ENCODE data around the gene STX11.

DNA sequence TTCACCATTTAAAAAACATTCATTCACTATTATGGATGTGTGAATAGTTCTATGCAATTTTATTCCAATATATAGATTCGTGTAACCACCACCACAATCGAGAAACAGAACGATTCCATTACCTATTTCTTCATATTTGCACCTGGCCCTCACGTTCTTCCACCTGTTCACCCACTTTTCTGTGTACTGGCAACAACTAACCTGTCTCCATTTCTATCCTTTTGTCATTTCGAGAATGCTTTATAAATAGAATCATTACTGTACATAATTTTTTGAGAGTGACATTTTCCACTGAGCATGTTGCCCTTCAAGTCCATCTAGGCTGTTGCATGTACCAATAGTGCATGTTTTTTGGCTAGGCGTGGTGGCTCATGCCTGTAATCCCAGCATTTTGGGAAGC is 23.2 kb upstream of the STX11 start:
- TF ChIP-seq, protein P1, sequence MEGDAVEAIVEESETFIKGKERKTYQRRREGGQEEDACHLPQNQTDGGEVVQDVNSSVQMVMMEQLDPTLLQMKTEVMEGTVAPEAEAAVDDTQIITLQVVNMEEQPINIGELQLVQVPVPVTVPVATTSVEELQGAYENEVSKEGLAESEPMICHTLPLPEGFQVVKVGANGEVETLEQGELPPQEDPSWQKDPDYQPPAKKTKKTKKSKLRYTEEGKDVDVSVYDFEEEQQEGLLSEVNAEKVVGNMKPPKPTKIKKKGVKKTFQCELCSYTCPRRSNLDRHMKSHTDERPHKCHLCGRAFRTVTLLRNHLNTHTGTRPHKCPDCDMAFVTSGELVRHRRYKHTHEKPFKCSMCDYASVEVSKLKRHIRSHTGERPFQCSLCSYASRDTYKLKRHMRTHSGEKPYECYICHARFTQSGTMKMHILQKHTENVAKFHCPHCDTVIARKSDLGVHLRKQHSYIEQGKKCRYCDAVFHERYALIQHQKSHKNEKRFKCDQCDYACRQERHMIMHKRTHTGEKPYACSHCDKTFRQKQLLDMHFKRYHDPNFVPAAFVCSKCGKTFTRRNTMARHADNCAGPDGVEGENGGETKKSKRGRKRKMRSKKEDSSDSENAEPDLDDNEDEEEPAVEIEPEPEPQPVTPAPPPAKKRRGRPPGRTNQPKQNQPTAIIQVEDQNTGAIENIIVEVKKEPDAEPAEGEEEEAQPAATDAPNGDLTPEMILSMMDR (CRISPR knock-in tag; IDR thresholded peaks at IDR 0.05) = no peak
- TF ChIP-seq NCOA1 (CRISPR knock-in tag; IDR thresholded peaks at IDR 0.05) = no peak
- TF ChIP-seq EP300 (IDR thresholded peaks at IDR 0.05; ENCODE audit: low read depth in 2 of 2, low read length in 2 of 2) = no peak
- TF ChIP-seq EP300 (CRISPR knock-in tag; IDR thresholded peaks at IDR 0.05; ENCODE audit: borderline replicate concordance) = no peak
- no peak for TF ChIP-seq ZNF124 (CRISPR knock-in tag; IDR thresholded peaks at IDR 0.05)
- no peak for TF ChIP-seq POLR2A (IDR thresholded peaks at IDR 0.05; ENCODE audit: insufficient read depth in 1 of 2, low read depth in 2 of 2, low read length in 2 of 2)
- no peak for TF ChIP-seq SMAD3 (CRISPR knock-in tag; IDR thresholded peaks at IDR 0.05)
- TF ChIP-seq, protein P2, sequence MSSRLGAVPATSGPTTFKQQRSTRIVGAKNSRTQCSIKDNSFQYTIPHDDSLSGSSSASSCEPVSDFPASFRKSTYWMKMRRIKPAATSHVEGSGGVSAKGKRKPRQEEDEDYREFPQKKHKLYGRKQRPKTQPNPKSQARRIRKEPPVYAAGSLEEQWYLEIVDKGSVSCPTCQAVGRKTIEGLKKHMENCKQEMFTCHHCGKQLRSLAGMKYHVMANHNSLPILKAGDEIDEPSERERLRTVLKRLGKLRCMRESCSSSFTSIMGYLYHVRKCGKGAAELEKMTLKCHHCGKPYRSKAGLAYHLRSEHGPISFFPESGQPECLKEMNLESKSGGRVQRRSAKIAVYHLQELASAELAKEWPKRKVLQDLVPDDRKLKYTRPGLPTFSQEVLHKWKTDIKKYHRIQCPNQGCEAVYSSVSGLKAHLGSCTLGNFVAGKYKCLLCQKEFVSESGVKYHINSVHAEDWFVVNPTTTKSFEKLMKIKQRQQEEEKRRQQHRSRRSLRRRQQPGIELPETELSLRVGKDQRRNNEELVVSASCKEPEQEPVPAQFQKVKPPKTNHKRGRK (CRISPR knock-in tag; IDR thresholded peaks at IDR 0.05) = no peak
- no peak for TF ChIP-seq ZC3H4 (CRISPR knock-in tag; IDR thresholded peaks at IDR 0.05; ENCODE audit: borderline replicate concordance)
- no peak for TF ChIP-seq ELF4 (CRISPR knock-in tag; IDR thresholded peaks at IDR 0.05; ENCODE audit: borderline replicate concordance)
- TF ChIP-seq CBX2 (IDR thresholded peaks at IDR 0.05; ENCODE audit: low read depth, low read length) = no peak
- no peak for TF ChIP-seq CBX2 (CRISPR knock-in tag; IDR thresholded peaks at IDR 0.05; ENCODE audit: low read depth)
- no peak for TF ChIP-seq HNF4G (IDR thresholded peaks at IDR 0.05; ENCODE audit: borderline replicate concordance, low read depth, low read length)
- no peak for TF ChIP-seq HNF4G (CRISPR knock-in tag; IDR thresholded peaks at IDR 0.05; ENCODE audit: borderline replicate concordance, low read depth)
- no peak for TF ChIP-seq CC2D1A (CRISPR knock-in tag; IDR thresholded peaks at IDR 0.05)
- no peak for TF ChIP-seq WIZ (CRISPR knock-in tag; IDR thresholded peaks at IDR 0.05)

All from HepG2 (cell line).